HG03175 (cell line): ENCODE measurements around the gene PARD3B.

ENCODE experiments used
- ATAC-seq: cut with Tn5 transposase; IDR thresholded peaks from one replicate; pipeline ENCODE4 v1.9.1; 2021; ENCODE audit warnings: mild to moderate bottlenecking, moderate library complexity; ENCODE audit not compliant: unreplicated experiment

The PARD3B gene

GRCh38 chr2:205166745-205167144, 621.5 kb downstream of the PARD3B start:
- no peak for ATAC-seq

- no peak for ATAC-seq
Measured at GRCh38 chr2:205169012-205169411, 623.7 kb downstream of the PARD3B start.

DNA sequence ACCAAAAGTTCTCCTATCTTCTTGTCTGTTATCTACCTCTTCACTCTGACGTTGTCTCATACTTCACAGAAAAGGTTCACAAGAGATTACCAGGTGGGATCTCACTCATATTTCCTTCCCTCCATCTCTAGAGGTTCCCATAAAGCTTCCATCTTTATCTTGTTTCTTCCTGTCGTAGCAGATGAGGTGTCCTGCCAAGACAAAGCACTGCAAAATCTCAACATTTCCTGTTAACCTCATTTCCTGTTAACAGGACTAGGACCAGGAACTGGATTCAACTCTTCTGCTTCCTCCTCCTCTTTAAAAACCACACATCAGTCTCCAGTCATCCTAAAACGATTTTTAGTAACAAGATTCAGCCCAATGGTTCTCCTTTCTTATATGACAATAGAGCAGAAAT, 624.2 kb downstream of the PARD3B start:
- ATAC-seq = no peak

DNA sequence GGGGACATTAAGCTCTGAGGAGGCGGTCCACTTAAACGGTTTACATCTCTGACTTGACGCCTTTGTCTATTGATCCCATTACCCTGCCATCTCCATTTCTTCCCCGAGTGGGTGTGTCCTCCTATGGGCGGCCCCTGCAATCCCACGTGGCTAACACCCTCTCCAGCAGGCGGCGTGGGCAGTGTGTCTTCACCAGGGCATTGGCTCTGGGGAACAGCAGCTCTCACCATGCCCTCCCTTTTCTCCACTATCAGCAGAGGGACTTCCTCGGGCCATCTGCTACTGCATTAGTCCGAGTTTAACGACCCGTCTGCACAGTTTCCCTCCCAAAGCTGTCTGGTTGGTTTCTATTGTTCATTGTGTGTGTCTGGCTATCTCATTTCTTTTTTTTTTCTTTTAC, 625.1 kb downstream of the PARD3B start:
- no peak for ATAC-seq

DNA sequence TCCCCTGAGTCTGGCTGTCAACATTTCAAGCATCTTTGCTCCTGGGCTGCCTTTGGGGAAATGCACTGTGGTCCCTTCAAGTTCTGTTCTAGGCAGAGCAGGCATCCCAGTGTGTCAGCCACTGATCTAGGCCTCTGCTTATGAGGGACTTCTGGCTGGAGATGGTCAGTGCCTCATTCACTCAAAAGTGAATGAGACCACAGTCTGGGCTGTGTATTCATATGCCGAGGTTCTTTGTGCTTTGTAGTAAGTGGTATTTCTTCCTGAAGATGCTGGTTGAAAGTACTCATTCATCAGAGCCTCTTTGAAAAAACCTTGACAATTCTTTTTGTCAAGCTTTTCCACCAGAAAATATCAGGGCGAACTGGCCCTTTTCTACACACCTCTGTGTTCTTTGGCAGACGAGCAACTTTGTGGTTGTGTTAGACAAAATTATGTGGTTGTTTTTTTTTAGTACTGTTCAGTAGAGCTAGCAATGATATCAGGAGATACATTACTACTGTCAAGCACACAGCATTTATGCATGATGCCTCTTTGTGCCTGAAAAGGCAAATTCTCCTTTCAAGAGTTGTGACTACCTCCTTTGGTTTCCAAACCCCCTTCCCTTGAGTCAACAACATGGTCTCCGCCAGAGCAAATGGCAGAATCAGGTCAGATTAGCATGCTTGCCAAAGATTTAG, 626.1 kb downstream of the PARD3B start:
- ATAC-seq = no peak

DNA sequence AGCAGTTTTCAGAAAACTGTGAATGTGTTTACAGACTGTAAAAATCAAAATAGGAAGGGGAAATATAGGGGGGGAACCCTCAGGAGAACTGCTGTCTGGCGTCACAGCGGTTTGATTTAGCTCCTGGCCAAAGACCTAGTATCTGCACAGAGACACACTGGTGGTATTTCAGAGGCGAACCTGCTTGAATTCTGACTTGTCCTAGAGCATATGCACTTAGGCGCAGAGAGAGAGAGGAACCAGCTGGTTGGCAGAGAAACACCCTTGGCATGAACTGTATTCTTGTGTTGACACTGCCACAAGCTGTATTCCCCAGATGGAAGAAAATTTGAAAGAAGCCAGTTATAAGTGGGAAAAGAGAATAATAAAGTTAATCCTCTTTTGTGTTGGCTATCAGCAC, 630.6 kb downstream of the PARD3B start:
- no peak for ATAC-seq

DNA sequence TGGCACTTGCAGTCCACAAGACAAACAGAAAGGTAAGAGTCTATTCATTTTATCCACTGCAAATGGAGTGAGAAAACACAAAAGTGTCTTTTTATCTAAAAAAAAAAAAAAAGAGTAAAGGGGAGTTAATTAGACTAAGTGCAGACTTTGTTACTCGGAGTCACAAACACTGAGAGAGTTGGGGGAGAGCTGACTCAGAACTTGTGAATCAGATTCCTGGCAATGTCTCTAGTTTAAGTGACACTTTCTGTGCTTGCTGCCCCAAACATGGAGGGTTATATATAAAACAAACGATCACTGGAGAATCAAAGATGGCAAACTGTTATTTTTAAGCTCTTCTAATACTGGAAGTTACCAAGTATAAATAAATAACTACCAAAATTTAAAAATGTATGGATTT, 631.3 kb downstream of the PARD3B start:
- ATAC-seq = no peak

- ATAC-seq = no peak
Measured at GRCh38 chr2:205177546-205177945, 632.3 kb downstream of the PARD3B start.

GRCh38 chr2:205180730-205181129, 635.5 kb downstream of the PARD3B start:
- ATAC-seq = no peak

DNA sequence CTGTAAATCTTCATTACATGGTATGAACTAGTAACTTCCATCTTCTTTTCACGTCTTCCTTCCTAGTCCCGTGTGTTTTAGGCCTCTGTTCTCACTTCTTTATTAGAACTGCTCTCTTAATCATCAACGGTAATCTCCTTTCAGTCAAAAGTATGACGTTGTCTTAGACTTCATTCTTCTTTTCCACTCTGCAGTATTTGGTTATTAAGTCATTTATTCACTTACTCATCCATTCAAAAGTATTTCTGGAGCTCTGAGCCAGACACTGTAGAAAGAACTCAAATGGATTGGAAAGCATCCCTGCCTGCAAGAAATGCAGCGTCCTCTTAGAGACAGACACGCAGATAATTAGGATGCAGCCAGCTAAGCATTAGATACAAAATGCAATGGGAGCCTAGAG, 642.5 kb downstream of the PARD3B start:
- ATAC-seq = no peak

- ATAC-seq = no peak
Measured at GRCh38 chr2:205188239-205189138, 643.2 kb downstream of the PARD3B start.

DNA sequence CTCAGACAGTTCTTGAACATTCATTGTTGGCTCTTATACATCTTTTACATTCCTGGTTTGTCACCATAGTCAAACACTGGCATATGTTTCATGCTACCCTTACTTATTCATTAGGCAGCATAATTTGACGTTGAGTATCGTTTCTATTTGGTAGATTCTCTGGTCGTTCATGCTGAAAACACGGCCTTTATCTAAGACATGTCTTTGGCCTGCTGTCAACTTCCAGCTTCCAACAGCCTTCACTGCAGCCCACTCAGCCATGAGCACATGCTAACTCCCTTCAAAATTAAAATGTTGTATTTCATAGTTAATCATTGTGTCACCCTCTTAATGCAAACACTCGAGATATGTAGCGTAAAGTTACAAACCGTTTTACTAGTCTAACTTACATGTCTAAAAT, 644.0 kb downstream of the PARD3B start:
- ATAC-seq = no peak

- no peak for ATAC-seq
Measured at GRCh38 chr2:205190528-205190927, 645.3 kb downstream of the PARD3B start.

- ATAC-seq = no peak
Measured at GRCh38 chr2:205193125-205193835, 648.0 kb downstream of the PARD3B start.

GRCh38 chr2:205193836-205194228, 648.6 kb downstream of the PARD3B start:
- no peak for ATAC-seq

GRCh38 chr2:205197468-205198139, 652.3 kb downstream of the PARD3B start:
- no peak for ATAC-seq

DNA sequence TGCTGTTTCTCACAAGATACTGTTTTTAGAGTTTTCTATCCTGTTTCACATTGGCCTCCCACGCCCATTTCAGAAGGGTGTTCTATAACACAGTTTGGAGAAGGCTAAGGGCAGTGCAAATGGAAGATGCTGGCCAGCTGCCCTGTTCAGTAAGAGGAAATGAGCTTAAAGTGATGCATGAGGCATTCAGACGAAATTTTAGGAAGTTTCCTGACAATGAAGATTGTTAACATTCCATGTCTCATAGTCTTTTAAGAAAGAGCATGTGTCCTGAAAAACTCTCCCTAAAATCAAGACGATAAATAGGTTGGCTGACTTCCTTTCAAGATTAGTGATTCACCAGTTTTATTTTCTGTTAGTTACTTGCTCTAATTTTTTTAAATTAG, 652.9 kb downstream of the PARD3B start:
- ATAC-seq = no peak

DNA sequence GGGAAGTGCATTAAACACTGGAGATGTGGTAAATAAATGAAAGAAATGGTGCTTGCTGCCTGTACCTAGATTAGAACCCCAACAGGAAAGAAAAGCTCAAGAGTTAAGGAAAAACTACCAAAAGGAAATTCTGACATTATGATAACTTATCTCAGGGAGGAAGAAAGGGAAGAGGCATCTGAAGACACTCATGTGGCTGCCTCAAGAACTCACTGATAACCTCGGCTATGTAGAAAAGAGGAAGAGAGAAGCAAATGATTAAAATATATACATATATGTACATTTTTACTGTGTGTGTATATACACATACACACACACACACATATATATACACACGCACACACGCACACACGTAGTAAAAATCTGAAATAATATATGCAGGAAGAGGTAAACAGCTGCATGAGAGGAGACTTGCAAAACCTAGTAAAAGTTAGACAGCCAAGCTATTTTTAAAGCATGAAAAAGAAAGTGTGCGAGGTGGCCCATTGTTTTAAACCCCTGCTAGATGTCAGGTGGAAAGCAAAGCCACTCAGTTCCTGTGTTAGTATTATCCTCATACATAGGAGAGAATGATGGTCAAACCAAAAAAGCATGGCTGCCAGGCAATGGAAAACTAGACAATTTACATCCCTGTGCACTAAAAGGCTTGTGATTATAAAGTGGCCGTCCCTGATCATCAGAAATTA, 654.0 kb downstream of the PARD3B start:
- no peak for ATAC-seq

DNA sequence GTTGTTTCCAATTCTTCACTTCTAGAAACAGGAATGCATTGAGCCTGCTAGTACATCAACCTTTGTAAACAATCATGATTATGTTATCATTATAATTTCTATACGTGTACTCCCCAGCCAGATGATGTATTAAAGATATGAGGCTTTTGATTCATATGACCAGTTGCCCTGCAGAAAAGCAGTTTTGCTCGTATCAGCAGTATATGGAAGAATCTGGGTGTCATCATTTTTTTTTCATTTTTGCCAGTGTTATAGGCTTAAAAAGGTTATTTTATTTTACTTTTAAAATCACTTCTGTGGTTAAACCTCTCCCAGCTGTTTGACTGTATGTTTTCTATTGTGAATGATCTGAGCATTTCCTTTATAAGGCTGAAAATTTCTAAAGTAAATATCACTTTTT, 665.2 kb downstream of the PARD3B start:
- ATAC-seq = no peak

DNA sequence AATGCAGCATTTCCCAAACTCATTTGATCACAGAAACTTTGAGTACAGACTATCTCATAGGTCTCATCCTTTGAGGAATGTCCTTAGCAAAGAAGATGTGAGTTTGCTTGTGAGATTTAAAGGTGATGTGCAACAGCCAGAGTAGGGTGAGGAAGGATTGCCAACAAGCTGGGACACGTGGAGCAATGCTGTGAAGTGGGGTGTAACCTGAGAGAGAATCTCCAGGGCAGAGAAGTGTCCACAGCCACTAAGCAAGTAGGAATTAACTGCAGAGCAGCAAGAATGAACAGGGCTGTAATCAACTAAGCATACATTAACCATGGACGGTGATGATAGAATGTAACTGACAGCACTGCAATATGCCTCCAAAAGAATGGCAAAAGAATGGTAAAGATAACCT, 667.1 kb downstream of the PARD3B start:
- ATAC-seq = no peak

- no peak for ATAC-seq
Measured at GRCh38 chr2:205216092-205216491, 670.8 kb downstream of the PARD3B start.
